GM13977 (cell line): ENCODE results near the gene PIK3C2G.

Source experiments
- DNase-seq: peaks from one replicate; pipeline ENCODE4 v3.0.0; 2012; ENCODE audit warnings: low spot score
- CTCF ChIP-seq: IDR thresholded peaks from 2 replicates; pipeline ENCODE4 v1.5.1; 2012; ENCODE audit warnings: mild to moderate bottlenecking, control low read depth; ENCODE audit not compliant: insufficient read depth; ENCODE audit errors: extremely low read depth, missing control alignments
- in situ Hi-C: fragments of 300-500 bp; cut with MboI; formaldehyde crosslinking; loops from one replicate; pipeline ENCODE4 v1.12.0; 2022; ENCODE audit warnings: low sequenced_read_pairs, low pct_unique_long_range_greater_than_20kb, mixed read lengths, inconsistent platforms; ENCODE audit not compliant: unreplicated experiment

PIK3C2G gene

DNA sequence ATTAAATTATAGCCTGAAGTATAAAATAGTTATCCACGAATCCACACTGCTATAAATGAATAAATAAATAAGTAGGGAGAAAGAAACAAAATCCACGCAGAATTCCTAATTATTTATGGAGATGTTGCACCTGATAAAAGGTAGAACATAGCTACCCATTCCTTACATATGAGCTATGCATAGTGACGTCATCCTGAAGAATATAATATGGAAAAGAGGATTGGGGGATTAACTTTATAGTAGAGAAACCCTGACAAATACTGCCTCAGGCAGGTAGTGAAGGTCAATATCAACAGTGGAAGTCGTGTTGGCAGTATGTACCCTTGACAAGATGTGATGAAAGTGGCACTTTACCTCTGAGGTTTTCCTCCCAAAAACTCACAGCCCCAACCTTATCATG lies 394.0 kb downstream of the PIK3C2G start:
- no peak for TF ChIP-seq CTCF
- no peak for DNase-seq
- in situ Hi-C loops: no loop called here

DNA sequence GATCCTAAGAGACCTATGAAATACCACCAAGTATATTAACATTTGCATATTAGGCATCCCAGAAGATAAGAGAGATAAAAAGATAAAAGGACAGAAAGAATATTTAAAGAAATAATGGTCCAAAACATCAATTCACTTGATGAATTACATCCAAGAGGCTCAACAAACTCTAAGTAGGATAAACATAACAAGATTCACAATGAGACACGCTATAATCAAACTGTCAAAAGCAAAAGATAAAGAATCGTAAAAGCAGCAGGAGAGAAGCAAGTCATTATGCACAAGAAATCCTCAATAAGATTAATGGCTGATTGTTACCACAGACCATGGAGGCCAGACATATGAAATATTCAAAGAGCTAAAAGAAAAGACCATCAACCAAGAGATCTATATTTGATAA lies 396.9 kb downstream of the PIK3C2G start:
- in situ Hi-C loops: no loop called here
- TF ChIP-seq CTCF: no peak
- no peak for DNase-seq

DNA sequence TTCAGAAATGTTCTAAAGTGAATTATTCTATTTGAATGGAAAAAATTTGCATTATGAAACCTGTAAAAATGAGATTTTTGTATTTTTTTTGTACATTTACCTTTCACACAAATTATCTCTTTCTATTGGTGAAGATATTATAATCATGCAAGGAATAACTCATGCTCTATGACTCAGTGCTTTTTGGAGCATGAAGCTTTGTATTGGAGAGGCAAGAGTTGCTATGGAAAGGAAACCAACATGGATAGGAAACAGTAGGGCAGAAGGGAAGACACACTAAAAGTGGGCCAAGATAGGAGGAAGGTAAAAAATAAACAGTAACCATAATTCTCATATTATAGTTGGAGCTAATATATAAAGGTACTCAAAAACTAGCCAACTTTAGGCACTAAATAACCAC lies 397.5 kb downstream of the PIK3C2G start:
- no peak for DNase-seq
- in situ Hi-C loops: no loop called here
- TF ChIP-seq CTCF: no peak

GRCh38 chr12:18676141-18676540 lies 414.8 kb downstream of the PIK3C2G start:
- TF ChIP-seq CTCF: no peak

GRCh38 chr12:18676996-18677588 lies 415.8 kb downstream of the PIK3C2G start:
- in situ Hi-C loops: no loop called here
- DNase-seq: no peak
- no peak for TF ChIP-seq CTCF

More at GRCh38 chr12:18676141-18676540, 414.8 kb downstream of the PIK3C2G start:
- in situ Hi-C loops: no loop called here
- DNase-seq: no peak

DNA sequence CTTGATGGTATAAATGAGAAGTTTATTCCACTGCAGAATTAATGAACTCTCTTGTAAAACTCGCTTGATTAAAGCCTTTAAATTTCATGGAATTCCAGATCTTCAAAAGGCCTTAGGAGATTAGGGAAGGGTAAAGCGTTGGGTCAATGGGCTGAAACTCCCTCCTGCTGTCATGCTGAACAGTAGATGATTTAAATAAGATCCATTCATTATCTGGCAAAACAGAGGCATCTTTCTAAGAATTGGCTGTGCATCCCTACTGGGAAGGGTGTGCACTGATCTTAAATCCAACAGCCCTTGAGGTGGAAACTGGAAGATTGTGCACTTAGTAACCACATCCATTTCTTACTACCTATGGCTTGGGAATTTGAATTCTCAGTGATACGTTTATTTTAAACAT lies 420.5 kb downstream of the PIK3C2G start:
- TF ChIP-seq CTCF: no peak
- DNase-seq: no peak
- in situ Hi-C loops: no loop called here
